Measurements from ENCODE around the gene CEP350. TPM values are rescaled to one million over a fixed set of nuclear protein-coding genes. Genes with fewer than 3 reads are reported as not detected.

The CEP350 gene
- total and polyA plus RNA-seq, 2 of the 13 experiments (the other 11 are each of a cell fraction or from before 2014, with no cell fraction given), result 7.6 to 35.9 TPM

DNA sequence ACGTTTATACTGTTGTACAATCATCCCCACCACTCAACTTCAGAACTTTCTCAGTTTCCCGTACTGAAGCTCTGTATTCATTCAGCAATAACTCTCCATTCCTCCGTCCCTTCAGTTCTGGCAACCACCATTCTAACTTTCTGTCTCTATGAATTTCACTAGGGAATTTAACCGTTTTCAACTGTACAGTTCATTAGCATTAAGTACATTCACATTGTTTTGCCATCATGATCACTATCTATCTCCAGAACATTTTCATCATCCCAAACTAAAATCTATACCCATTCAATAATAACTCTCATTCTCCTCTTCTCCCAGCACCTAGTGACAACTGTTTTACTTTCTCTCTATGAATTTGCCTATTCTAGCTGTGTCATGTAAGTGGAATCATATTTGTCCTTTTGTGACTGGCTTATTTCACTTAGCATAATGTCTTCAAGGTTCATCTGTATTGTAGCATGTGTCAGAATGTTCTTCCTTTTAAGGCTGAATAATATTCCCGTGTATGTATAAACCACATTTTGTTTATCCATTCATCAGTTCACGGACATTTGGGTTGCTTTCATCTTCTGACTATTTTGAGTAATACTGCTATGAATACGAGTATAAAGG, 75.0 kb downstream of the CEP350 start (continued):
- TF ChIP-seq, protein P1, sequence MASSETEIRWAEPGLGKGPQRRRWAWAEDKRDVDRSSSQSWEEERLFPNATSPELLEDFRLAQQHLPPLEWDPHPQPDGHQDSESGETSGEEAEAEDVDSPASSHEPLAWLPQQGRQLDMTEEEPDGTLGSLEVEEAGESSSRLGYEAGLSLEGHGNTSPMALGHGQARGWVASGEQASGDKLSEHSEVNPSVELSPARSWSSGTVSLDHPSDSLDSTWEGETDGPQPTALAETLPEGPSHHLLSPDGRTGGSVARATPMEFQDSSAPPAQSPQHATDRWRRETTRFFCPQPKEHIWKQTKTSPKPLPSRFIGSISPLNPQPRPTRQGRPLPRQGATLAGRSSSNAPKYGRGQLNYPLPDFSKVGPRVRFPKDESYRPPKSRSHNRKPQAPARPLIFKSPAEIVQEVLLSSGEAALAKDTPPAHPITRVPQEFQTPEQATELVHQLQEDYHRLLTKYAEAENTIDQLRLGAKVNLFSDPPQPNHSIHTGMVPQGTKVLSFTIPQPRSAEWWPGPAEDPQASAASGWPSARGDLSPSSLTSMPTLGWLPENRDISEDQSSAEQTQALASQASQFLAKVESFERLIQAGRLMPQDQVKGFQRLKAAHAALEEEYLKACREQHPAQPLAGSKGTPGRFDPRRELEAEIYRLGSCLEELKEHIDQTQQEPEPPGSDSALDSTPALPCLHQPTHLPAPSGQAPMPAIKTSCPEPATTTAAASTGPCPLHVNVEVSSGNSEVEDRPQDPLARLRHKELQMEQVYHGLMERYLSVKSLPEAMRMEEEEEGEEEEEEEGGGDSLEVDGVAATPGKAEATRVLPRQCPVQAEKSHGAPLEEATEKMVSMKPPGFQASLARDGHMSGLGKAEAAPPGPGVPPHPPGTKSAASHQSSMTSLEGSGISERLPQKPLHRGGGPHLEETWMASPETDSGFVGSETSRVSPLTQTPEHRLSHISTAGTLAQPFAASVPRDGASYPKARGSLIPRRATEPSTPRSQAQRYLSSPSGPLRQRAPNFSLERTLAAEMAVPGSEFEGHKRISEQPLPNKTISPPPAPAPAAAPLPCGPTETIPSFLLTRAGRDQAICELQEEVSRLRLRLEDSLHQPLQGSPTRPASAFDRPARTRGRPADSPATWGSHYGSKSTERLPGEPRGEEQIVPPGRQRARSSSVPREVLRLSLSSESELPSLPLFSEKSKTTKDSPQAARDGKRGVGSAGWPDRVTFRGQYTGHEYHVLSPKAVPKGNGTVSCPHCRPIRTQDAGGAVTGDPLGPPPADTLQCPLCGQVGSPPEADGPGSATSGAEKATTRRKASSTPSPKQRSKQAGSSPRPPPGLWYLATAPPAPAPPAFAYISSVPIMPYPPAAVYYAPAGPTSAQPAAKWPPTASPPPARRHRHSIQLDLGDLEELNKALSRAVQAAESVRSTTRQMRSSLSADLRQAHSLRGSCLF (CRISPR knock-in tag; IDR thresholded peaks at IDR 0.05; ENCODE audit: borderline replicate concordance), result no peak
- no peak for TF ChIP-seq SATB2 (CRISPR knock-in tag; IDR thresholded peaks at IDR 0.05)

DNA sequence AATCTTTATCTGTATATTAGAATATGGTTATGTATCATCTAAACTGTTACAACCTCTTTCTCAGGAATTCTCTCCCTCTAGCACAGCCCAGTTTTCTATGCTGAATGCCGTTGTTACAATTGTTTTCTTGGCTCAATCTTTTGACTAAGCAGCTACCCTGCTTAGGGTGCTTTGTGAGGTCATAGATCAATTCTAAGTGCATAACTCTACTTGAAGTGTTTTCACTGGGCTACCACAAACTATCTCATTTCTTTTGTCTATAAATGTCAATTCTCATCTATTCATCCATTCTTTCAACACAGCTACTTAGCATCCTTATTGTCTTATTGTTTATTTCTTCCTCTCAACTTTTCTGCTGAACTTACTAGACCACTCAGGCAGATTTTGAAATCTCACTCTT, 77.1 kb downstream of the CEP350 start:
- H3K27me3 ChIP-seq (ENCODE audit: control insufficient read depth in 1 of 2, insufficient read depth in 2 of 2, low read length in 2 of 2), result no peaks in the 10 kb centered on the region
- peaks cover 11 to 52% of the 10 kb centered on the region in 2 experiments for H3K36me3 ChIP-seq (replicated peaks in 1 of 2; ENCODE audit: control insufficient read depth in 1 of 2, insufficient read depth in 2 of 2, low read length in 2 of 2)
- no peaks in the 10 kb centered on the region for H3K79me2 ChIP-seq (ENCODE audit: insufficient read depth, low read length)
- no TSS peak for BruUV-seq (replicated peaks)
- in situ Hi-C loops (cut with HindIII; ENCODE audit: extremely low pct_ligation_motif_present, low pct_unique_long_range_greater_than_20kb), result no loop called here
- no peaks in the 10 kb centered on the region for H3K9me3 ChIP-seq (ENCODE audit: low read length)
- no peak overlapping the region for H3K4me3 ChIP-seq (replicated peaks in 1 of 3; ENCODE audit: insufficient read depth in 1 of 3, low read depth in 2 of 3, low read length in 3 of 3)
- H2AFZ ChIP-seq (ENCODE audit: low read length), result no peak overlapping the region
- DNase-seq (ENCODE audit: low spot score), result no peak
- intact Hi-C loops (cut with micrococcal nuclease; ENCODE audit: unreplicated experiment), result no loop called here
- no peaks in the 10 kb centered on the region for H3K4me1 ChIP-seq (ENCODE audit: insufficient read depth, low read length)
- H3K27ac ChIP-seq (ENCODE audit: extremely low read length, insufficient read depth, low read length), result no peak overlapping the region
- WGBS (ENCODE audit: low lambda C conversion rate), result 100% methylated on average over 1 of the region's 1 CpG
- no peak for ATAC-seq
- no peak overlapping the region for H3K9ac ChIP-seq (ENCODE audit: insufficient read depth, low read depth, low read length)
- FAIRE-seq, result no peak
- no peaks in the 10 kb centered on the region for H4K20me1 ChIP-seq (ENCODE audit: insufficient read depth, low read length)
- no peak for TF ChIP-seq KDM5A (IDR thresholded peaks at IDR 0.05; ENCODE audit: borderline replicate concordance, low read length)
- TF ChIP-seq TBP (CRISPR knock-in tag; IDR thresholded peaks at IDR 0.05), result no peak
- TF ChIP-seq KLF12 (CRISPR knock-in tag; IDR thresholded peaks at IDR 0.05; ENCODE audit: borderline replicate concordance), result no peak
- TF ChIP-seq ZNF224 (CRISPR knock-in tag; IDR thresholded peaks at IDR 0.05), result no peak
- no peak for TF ChIP-seq KLF15 (CRISPR knock-in tag; IDR thresholded peaks at IDR 0.05; ENCODE audit: borderline replicate concordance)
- TF ChIP-seq, protein P2, sequence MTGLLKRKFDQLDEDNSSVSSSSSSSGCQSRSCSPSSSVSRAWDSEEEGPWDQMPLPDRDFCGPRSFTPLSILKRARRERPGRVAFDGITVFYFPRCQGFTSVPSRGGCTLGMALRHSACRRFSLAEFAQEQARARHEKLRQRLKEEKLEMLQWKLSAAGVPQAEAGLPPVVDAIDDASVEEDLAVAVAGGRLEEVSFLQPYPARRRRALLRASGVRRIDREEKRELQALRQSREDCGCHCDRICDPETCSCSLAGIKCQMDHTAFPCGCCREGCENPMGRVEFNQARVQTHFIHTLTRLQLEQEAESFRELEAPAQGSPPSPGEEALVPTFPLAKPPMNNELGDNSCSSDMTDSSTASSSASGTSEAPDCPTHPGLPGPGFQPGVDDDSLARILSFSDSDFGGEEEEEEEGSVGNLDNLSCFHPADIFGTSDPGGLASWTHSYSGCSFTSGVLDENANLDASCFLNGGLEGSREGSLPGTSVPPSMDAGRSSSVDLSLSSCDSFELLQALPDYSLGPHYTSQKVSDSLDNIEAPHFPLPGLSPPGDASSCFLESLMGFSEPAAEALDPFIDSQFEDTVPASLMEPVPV (CRISPR knock-in tag; IDR thresholded peaks at IDR 0.05), result no peak
- TF ChIP-seq KLF11 (CRISPR knock-in tag; IDR thresholded peaks at IDR 0.05), result no peak
- CTCF ChIA-PET (ENCODE audit: low intra/inter-chr PET ratio, low total read pairs), result no interaction called here
- H3K4me2 ChIP-seq (ENCODE audit: low read depth, low read length), result no peak overlapping the region
- POLR2A ChIA-PET, result no interaction called here
